Vagina (tissue), 2 donors: Measurements from ENCODE around the gene GDF11.

Experiments used
- CTCF ChIP-seq, 3 experiments: fragments of 450-650 bp in 2 of 3; fragments of 200-600 bp in 1 of 3; sonication (generic) in 1 of 3; IDR thresholded peaks; one replicate each; pipeline ENCODE4 v1.5.1; 2017 to 2019; ENCODE audit warnings: antibody characterized with exemption in 3 of 3, mild to moderate bottlenecking in 2 of 3, moderate library complexity in 2 of 3
- POLR2A ChIP-seq, 2 donors: fragments of 450-650 bp; IDR thresholded peaks; one replicate each; pipeline ENCODE4 v1.6.1; 2017; ENCODE audit warnings: antibody characterized with exemption in 2 of 2, mild to moderate bottlenecking in 2 of 2, moderate library complexity in 2 of 2

GRCh38 chr12:55767156-55767555 is 24.2 kb downstream of the GDF11 start:
- TF ChIP-seq POLR2A (IDR thresholded peaks at IDR 0.05), result no peak
- TF ChIP-seq CTCF (IDR thresholded peaks at IDR 0.05), result no peak
